ENCODE results near the gene SPEG.

SPEG gene

GRCh38 chr2:219483451-219484342, 49.1 kb downstream of the SPEG start:
- no peak for FAIRE-seq

GRCh38 chr2:219484343-219485200, 49.9 kb downstream of the SPEG start:
- no peak for FAIRE-seq

DNA sequence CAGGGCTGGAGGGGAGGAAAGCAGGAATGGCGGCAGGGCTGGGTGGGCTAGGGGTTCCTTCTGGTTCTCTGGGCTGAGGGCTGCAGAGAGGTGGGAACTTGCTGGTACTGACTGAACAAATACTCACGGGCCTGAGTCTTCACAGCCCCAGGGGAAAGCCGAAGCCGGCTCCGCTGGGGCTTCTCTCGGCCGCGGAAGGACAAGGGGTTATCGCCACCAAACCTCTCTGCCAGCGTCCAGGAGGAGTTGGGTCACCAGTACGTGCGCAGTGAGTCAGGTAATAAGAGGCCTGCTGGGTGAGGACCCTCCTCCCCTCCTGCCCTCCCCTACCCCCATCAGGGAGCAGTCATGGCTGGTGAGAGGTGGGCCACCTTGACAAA, 50.5 kb downstream of the SPEG start:
- FAIRE-seq, result no peak

DNA sequence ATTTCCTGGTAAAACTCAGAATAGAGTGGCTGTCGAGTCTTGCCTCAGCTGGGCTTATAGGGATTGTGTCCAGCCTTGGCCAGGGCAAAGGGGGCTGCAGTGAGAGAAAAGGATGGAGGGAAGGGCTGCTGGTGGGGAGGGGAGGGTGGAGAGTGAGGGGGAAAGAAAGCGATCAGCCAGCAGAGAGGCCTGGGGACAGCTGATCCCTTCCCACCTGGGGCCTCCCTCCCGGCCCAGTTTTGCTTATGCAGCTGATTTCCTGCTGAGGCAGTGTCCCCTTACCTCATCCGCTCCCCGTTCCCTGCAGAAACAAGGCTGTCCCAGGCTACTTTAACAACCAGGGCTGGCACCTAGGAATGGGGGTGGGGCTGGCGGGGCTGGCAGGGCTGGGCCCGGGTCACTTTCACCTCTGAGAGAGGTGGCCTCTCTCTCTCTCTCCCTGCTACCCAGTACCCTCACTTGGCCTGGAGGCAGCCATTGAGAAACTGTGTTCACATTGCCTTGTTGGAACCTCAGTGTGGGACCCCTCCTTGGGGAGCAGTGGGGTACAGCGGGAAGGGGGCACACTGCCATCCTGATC, 51.8 kb downstream of the SPEG start:
- FAIRE-seq, result no peak

DNA sequence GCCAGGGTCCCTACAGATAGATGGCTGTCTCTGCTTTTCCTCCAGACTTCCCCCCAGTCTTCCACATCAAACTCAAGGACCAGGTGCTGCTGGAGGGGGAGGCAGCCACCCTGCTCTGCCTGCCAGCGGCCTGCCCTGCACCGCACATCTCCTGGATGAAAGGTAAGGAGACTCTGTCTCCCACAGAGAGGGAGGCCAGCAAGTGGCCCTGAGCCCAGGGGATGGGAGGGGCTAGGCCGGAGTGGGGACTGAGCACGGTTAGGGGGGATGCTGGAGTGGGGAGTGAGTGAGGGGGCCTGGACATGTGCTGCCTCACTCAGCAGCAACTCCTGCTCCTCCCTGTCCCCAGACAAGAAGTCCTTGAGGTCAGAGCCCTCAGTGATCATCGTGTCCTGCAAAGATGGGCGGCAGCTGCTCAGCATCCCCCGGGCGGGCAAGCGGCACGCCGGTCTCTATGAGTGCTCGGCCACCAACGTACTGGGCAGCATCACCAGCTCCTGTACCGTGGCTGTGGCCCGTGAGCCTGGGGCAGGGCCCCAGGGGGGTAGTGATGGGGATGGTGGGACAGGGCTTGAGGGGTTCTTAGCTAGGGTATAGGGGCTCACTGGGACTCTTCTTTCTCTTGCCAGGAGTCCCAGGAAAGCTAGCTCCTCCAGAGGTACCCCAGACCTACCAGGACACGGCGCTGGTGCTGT, 53.7 kb downstream of the SPEG start:
- FAIRE-seq, result no peak

DNA sequence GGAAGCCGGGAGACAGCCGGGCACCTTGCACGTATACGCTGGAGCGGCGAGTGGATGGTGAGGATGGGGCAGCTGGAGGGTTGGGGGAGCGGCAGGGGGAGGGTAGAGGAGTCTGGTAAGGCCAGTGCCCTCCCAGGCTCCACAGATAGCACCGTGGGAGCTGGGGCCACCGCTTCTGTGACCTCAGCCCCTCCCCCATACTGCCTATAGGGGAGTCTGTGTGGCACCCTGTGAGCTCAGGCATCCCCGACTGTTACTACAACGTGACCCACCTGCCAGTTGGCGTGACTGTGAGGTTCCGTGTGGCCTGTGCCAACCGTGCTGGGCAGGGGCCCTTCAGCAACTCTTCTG, 54.2 kb downstream of the SPEG start:
- no peak for FAIRE-seq

- FAIRE-seq, result no peak
These were observed 54.7 kb downstream of the SPEG start for GRCh38 chr2:219489315-219489714.

GRCh38 chr2:219490186-219490585, 55.5 kb downstream of the SPEG start:
- FAIRE-seq, result no peak

GRCh38 chr2:219490600-219491130, 56.0 kb downstream of the SPEG start:
- FAIRE-seq, result no peak

- no peak for FAIRE-seq
These were observed 56.8 kb downstream of the SPEG start for GRCh38 chr2:219491278-219491963.

- FAIRE-seq, result no peak
These were observed 57.9 kb downstream of the SPEG start for GRCh38 chr2:219492575-219492974.

DNA sequence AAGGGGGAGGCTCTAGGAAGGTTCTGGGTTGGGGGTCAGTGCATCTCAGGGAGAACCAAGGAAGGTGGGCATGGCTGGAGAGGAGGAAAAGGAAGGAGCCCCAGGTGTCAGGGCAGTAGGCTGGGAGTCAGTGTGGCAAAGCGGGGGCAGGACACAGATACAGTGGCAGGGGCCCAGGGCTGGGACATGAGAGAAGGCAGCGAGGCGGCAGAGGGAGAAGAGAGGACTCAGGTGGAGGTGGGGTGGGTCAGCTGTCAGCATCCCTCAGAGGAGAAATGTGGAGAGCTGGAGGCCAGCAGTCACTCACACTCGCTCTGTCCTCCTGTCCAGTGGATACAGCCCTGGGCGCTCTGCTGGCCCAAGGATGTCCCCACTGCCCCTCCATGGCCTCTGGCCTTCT, 58.4 kb downstream of the SPEG start:
- FAIRE-seq, result no peak

DNA sequence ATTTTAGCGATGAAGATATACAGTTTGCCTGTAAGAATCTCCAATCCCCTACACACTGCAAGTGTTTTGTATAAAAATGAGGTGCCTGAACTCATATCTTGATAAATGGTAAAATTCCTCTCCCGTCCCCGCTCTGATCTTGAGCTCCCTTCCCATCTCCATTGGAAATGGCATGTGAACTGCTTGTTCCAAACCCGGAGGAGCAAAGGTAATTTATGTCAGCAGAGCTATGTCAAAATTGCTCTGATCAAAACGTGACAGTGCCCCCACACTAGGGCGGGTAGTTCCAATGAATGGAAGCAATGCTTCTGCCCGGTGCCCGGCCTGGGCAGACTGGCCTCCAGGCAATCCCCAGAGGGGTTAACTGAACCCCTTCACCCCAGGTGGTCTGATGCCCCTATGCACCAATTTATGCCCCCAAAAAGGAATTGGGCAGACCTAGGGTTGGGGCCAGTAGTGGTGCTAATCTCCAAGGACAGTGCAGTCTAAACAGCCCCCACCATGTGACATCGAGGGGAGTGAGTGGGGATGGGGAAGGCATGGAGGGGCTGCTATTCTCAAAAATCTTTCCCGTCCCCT, 60.4 kb downstream of the SPEG start:
- FAIRE-seq, result no peak

DNA sequence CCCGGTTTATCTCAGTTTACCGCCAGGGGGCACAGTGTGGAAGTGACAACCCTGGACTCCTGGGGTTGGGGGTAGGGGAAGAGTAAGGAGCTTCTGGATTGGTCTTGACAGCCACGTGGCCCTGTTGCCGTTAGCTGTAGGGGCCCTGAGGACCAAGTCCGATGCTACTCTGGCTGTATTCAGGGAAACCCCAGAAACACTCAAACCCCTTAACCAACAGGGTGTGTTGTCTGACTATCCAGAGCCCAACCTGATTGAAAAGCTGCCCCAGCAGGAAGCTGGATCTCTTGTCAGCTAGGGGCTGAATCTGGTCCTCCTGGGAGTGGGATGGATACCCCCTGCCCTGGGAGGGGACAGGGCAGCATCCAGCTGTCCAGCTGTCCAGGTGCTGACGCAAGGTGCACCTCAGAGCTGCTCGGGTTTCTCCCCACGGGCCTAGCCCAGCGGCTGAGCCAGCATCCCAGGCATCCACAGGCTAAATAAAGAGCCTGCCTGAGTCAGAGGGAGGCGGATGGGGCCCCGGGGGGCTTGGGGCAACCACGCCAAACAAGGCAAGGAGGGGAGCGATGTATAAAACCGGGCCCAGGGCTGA, 61.0 kb downstream of the SPEG start:
- FAIRE-seq, result no peak

- FAIRE-seq, result no peak
These were observed 61.7 kb downstream of the SPEG start for GRCh38 chr2:219496247-219496824.

GRCh38 chr2:219496825-219497494, 62.3 kb downstream of the SPEG start:
- no peak for FAIRE-seq

- no peak for FAIRE-seq
These were observed 63.0 kb downstream of the SPEG start for GRCh38 chr2:219497495-219498279.

DNA sequence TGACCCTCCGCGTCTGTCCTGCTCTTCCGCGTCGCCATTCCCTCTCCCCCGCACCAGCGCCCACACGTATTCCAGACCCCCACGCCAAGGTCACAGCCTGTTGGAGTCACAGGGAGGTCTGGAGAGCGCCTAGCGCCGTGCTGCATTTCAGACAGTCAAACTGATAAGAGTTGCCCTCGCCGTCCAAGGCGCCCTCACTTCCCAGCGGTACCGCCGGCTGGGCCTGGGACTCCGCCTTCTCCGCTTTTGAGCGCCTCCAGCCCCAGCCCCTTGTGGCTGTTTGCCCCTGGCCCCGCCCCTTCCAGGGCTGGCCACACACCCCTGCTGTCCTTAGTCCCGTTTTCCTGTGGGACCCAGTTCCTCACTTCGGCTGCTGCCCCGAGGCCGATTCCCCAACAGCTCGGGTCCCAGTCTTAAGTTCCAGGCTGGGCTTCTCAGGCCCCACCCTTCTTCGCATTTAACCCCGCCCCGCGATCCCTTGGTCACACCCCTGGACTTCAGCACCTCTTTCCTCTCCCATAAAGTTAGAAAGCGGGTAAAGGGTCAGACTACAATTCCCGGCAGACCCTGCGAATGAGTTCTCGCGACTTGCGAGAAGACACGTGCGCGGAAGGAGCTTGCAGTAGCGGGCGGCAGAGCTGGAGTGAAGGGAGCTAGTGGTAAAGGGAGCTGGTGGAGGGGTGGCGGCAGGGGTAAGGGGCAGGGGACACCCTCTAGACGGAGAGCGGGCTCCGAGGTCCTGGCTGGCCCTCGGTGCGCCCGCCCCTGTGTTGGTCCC, 63.8 kb downstream of the SPEG start, which contains the start of gene GMPPA:
Gene GMPPA (plus strand): TSS at position 612 of the 778 bp plus-strand sequence. CDS start 1,085 bp downstream, outside the sequence.
- FAIRE-seq, result peak; percentile 75

DNA sequence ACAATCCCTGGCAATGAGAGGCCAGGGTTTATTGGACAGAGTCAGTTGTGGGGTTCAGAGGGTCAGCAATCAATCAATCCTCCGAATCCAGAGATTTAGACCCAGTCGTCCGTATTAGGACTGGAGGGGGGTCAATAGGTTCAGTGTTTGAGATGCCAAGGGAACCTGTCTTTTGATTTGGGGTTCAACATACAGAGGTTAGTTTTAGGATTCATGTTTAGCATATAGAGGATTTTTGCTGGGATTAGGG, 64.3 kb downstream of the SPEG start:
- FAIRE-seq, result no peak

Measured in colon (tissue), 2 donors.